Measurements from ENCODE around the gene KCND1. TPM values are rescaled to one million over a fixed set of nuclear protein-coding genes. Genes with fewer than 3 reads are reported as not detected.

The KCND1 gene
- total RNA-seq, 3 donors from 2014 or later (not counting 1 experiment from before 2014, with no cell fraction given), result 2.7 to 3.6 (median 3.0) TPM

DNA sequence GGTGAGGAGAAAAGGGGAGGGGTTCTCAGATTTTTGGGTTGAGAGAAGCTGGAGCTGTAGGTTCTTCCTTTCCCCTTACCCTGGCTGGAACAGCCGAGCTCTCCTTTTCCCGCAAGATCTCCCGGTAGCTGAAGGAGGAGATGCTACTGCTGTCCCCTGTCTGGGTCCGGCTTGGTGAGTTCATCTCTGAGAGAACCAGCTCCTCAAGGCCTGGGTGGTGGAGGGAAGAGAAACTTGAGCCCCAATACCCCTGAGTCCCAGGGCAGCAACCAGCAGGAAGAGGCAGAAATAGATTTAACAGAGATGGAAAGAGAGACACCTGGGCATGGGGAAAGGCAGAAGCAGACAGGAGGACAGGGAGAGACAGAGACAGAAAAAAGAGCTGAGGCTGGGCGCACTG is 6.6 kb upstream of the KCND1 start:
- peaks cover 49% of the 10 kb centered on the region for H3K36me3 ChIP-seq (ENCODE audit: control insufficient read depth, insufficient read depth, low read length)
- H3K27me3 Mint-ChIP-seq (ENCODE audit: low read depth in 2 of 2), result no peaks in the 10 kb centered on the region
- TF ChIP-seq, protein P1, sequence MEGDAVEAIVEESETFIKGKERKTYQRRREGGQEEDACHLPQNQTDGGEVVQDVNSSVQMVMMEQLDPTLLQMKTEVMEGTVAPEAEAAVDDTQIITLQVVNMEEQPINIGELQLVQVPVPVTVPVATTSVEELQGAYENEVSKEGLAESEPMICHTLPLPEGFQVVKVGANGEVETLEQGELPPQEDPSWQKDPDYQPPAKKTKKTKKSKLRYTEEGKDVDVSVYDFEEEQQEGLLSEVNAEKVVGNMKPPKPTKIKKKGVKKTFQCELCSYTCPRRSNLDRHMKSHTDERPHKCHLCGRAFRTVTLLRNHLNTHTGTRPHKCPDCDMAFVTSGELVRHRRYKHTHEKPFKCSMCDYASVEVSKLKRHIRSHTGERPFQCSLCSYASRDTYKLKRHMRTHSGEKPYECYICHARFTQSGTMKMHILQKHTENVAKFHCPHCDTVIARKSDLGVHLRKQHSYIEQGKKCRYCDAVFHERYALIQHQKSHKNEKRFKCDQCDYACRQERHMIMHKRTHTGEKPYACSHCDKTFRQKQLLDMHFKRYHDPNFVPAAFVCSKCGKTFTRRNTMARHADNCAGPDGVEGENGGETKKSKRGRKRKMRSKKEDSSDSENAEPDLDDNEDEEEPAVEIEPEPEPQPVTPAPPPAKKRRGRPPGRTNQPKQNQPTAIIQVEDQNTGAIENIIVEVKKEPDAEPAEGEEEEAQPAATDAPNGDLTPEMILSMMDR (IDR thresholded peaks at IDR 0.05), result no peak
- no peak overlapping the region for H3K27ac ChIP-seq (ENCODE audit: low read length)
- H3K4me1 Mint-ChIP-seq, result peaks cover 0 to 2% of the 10 kb centered on the region in 2 donors
- H3K9me3 Mint-ChIP-seq, result no peaks in the 10 kb centered on the region
- no peak overlapping the region for H3K27ac Mint-ChIP-seq
- DNase-seq (no peak), ATAC-seq (no peak)
- intact Hi-C loops (cut with micrococcal nuclease), result no loop called here
- H3K4me1 ChIP-seq (ENCODE audit: control insufficient read depth, insufficient read depth, low read length), result no peaks in the 10 kb centered on the region
- WGBS (ENCODE audit: insufficient coverage), result 95% methylated on average over 2 of the region's 5 CpGs
- H3K4me3 ChIP-seq (ENCODE audit: low read length), result no peak overlapping the region
- H3K9me3 ChIP-seq (ENCODE audit: control insufficient read depth, insufficient read depth, low read length), result no peaks in the 10 kb centered on the region
- H3K4me3 Mint-ChIP-seq, result no peak overlapping the region
- no peaks in the 10 kb centered on the region for H3K36me3 Mint-ChIP-seq
- H3K27me3 ChIP-seq (ENCODE audit: control insufficient read depth, insufficient read depth, low read length), result no peaks in the 10 kb centered on the region

GRCh38 chrX:48976086-48976485 is 4.4 kb upstream of the KCND1 start:
- Histone ChIP-seq H3K27me3 (ENCODE audit: control insufficient read depth, insufficient read depth, low read length) (no peaks in the 10 kb centered on the region), H3K9me3 (ENCODE audit: control insufficient read depth, insufficient read depth, low read length) (no peaks in the 10 kb centered on the region), H3K4me1 (ENCODE audit: control insufficient read depth, insufficient read depth, low read length) (peaks cover 14% of the 10 kb centered on the region), H3K27ac (ENCODE audit: low read length) (no peak overlapping the region), H3K36me3 (ENCODE audit: control insufficient read depth, insufficient read depth, low read length) (peaks cover 30% of the 10 kb centered on the region), H3K4me3 (ENCODE audit: low read length) (no peak overlapping the region)
- peaks cover 0 to 23% of the 10 kb centered on the region in 2 donors for H3K4me1 Mint-ChIP-seq
- H3K27me3 Mint-ChIP-seq (ENCODE audit: low read depth in 2 of 2), result no peaks in the 10 kb centered on the region
- intact Hi-C loops (cut with micrococcal nuclease), result no loop called here
- no peak for DNase-seq
- TF ChIP-seq, protein P1 (IDR thresholded peaks at IDR 0.05), result no peak
- no peak for ATAC-seq
- WGBS (ENCODE audit: insufficient coverage), result 38% methylated on average over 5 of the region's 6 CpGs
- H3K36me3 Mint-ChIP-seq, result no peaks in the 10 kb centered on the region
- H3K4me3 Mint-ChIP-seq, result no peak overlapping the region
- no peaks in the 10 kb centered on the region for H3K9me3 Mint-ChIP-seq
- no peak overlapping the region for H3K27ac Mint-ChIP-seq

- intact Hi-C loops (cut with micrococcal nuclease), result no loop called here
- no peak for ATAC-seq
- H3K4me1 ChIP-seq (ENCODE audit: control insufficient read depth, insufficient read depth, low read length), result peaks cover 15% of the 10 kb centered on the region
- no peaks in the 10 kb centered on the region for H3K9me3 ChIP-seq (ENCODE audit: control insufficient read depth, insufficient read depth, low read length)
- Mint-ChIP-seq H3K4me3 (no peak overlapping the region), H3K36me3 (no peaks in the 10 kb centered on the region), H3K27me3 (ENCODE audit: low read depth in 2 of 2) (peaks cover 0 to 4% of the 10 kb centered on the region in 2 donors), H3K9me3 (no peaks in the 10 kb centered on the region), H3K4me1 (peaks cover 0 to 28% of the 10 kb centered on the region in 2 donors), H3K27ac (peak overlapping the region in 1 of 2 donors; percentile 51)
- H3K27ac ChIP-seq (ENCODE audit: low read length), result no peak overlapping the region
- no peak for DNase-seq
- TF ChIP-seq, protein P1 (IDR thresholded peaks at IDR 0.05), result no peak
- no peaks in the 10 kb centered on the region for H3K27me3 ChIP-seq (ENCODE audit: control insufficient read depth, insufficient read depth, low read length)
- 96% methylated on average over 4 of the region's 5 CpGs for WGBS (ENCODE audit: insufficient coverage)
- no peak overlapping the region for H3K4me3 ChIP-seq (ENCODE audit: low read length)
- peaks cover 27% of the 10 kb centered on the region for H3K36me3 ChIP-seq (ENCODE audit: control insufficient read depth, insufficient read depth, low read length)
These were observed 3.9 kb upstream of the KCND1 start for GRCh38 chrX:48975541-48975940.

DNA sequence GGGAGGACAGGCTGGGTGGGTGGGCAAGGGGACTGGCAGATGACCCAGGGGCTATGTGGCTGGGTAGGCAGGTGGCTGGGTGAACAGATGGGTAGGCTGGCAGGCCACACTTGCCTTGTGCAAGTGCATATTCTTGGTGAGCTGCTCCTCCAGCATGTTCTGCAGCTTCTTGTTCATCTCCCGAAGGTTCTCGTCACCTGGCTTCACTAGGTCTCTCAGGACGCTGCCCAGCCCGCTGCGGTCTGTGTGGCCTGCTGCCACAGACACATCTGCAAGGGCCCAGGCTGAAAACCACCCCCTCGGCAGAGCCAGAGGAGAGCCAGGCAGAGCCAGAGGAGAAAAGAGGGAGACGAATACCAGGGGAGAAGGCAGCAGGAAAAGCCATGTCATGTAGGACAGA is 3.4 kb upstream of the KCND1 start:
- no peak for DNase-seq
- H3K9me3 Mint-ChIP-seq, result no peaks in the 10 kb centered on the region
- H3K27me3 ChIP-seq (ENCODE audit: control insufficient read depth, insufficient read depth, low read length), result no peaks in the 10 kb centered on the region
- peaks cover 0 to 6% of the 10 kb centered on the region in 2 donors for H3K27me3 Mint-ChIP-seq (ENCODE audit: low read depth in 2 of 2)
- H3K4me1 Mint-ChIP-seq, result peaks cover 0 to 31% of the 10 kb centered on the region in 2 donors
- H3K36me3 Mint-ChIP-seq, result no peaks in the 10 kb centered on the region
- H3K4me3 ChIP-seq (ENCODE audit: low read length), result no peak overlapping the region
- H3K4me3 Mint-ChIP-seq, result no peak overlapping the region
- H3K4me1 ChIP-seq (ENCODE audit: control insufficient read depth, insufficient read depth, low read length), result peaks cover 15% of the 10 kb centered on the region
- no peak overlapping the region for H3K27ac ChIP-seq (ENCODE audit: low read length)
- H3K27ac Mint-ChIP-seq, result peak overlapping the region in 1 of 2 donors; percentile 51
- TF ChIP-seq, protein P1 (IDR thresholded peaks at IDR 0.05), result no peak
- no peaks in the 10 kb centered on the region for H3K9me3 ChIP-seq (ENCODE audit: control insufficient read depth, insufficient read depth, low read length)
- WGBS (ENCODE audit: insufficient coverage), result 99% methylated on average over 6 of the region's 7 CpGs
- peaks cover 27% of the 10 kb centered on the region for H3K36me3 ChIP-seq (ENCODE audit: control insufficient read depth, insufficient read depth, low read length)
- intact Hi-C loops (cut with micrococcal nuclease), result no loop called here
- no peak for ATAC-seq

All from natural killer cell (primary cell).